DND-41 (cell line): ENCODE data around the gene NRCAM.

Experiments used
- CTCF ChIP-seq: IDR thresholded peaks from 2 replicates; pipeline ENCODE4 v1.5.1; 2012; ENCODE audit warnings: borderline replicate concordance, low read length, moderate library complexity, mild to moderate bottlenecking; ENCODE audit not compliant: poor library complexity, severe bottlenecking; ENCODE audit errors: extremely low read depth
- EZH2 ChIP-seq: IDR thresholded peaks from 3 replicates; pipeline ENCODE4 v1.6.1; 2012; ENCODE audit warnings: borderline replicate concordance, low read depth, mild to moderate bottlenecking, moderate library complexity, low read length, inconsistent platforms; ENCODE audit not compliant: severe bottlenecking

- no peak for TF ChIP-seq CTCF
- TF ChIP-seq EZH2: no peak
These were observed 348.1 kb downstream of the NRCAM start for GRCh38 chr7:108108131-108108530.
